ENCODE results near the gene NELL1.

Gene NELL1

DNA sequence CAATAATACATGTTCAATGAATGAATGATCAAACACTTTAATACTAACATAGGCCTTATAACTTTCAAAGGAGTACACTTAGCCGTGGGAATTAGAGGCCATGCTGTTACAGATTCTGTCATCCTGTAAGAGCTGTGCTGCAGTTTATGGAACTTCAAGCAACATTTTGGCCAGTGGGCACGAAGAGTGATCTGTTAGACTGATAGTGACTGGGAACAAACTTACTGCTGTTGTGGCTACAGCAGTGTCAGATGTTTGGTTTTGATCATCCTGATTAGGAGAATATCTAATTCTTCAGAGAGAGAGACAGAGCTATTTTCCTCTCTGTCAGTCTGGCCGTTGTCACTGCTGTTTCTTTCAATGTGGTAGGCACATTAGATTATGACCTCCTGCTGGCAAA lies 348.9 kb downstream of the NELL1 start:
- ATAC-seq (no peak), DNase-seq (no peak)
- no peaks in the 10 kb centered on the region for H3K27me3 Mint-ChIP-seq
- peaks cover 0 to 11% of the 10 kb centered on the region in 2 donors for H3K9me3 Mint-ChIP-seq
- no peaks in the 10 kb centered on the region for H3K4me1 Mint-ChIP-seq
- no peak overlapping the region for H3K27ac Mint-ChIP-seq
- no peak overlapping the region for H3K4me3 Mint-ChIP-seq

DNA sequence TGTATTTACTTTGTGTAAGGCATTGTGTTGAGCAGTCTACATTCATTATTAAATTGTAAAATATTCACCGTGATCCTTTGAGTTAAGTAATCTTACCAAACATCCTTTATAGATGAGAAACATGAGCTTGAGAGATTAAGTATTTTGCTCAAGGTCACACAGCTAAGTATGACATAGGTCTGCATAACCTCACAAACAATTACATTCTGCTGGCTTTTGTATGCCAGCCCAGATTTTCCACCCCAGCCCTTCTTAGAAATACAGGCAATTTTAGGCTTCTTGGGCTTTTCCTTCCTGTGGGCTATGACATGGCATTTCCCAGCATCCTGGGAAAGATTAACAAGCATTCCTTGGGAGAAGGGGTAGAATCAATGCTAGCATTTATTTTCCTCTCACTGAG lies 357.3 kb downstream of the NELL1 start:
- DNase-seq (no peak), ATAC-seq (no peak)
- no peaks in the 10 kb centered on the region for H3K4me1 Mint-ChIP-seq
- H3K27me3 Mint-ChIP-seq, result no peaks in the 10 kb centered on the region
- peaks cover 5 to 7% of the 10 kb centered on the region in 2 donors for H3K9me3 Mint-ChIP-seq
- H3K4me3 Mint-ChIP-seq, result no peak overlapping the region
- no peak overlapping the region for H3K27ac Mint-ChIP-seq

DNA sequence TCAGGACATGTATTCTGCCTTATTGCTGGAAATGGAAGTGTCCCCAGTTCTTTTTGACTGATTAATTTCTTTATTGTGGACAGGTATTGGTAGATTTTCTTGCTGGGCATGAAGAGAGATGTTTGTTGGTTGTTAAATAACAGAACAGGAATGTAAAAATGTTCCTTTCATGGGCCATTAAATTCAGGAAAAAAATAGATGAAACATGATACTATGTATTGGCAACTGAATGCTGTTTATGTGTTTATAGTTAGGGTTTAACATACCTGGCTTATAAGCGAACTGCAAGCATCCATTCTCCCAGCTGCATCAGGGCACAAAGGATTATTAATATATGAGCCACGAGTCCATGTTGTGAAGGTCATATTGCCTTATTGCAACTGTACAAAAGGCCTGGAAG lies 368.5 kb downstream of the NELL1 start:
- H3K4me3 Mint-ChIP-seq, result no peak overlapping the region
- H3K9me3 Mint-ChIP-seq, result peaks cover 15 to 19% of the 10 kb centered on the region in 2 donors
- no peaks in the 10 kb centered on the region for H3K4me1 Mint-ChIP-seq
- no peak for ATAC-seq
- H3K27ac Mint-ChIP-seq, result no peak overlapping the region
- DNase-seq, result no peak
- H3K27me3 Mint-ChIP-seq, result no peaks in the 10 kb centered on the region

DNA sequence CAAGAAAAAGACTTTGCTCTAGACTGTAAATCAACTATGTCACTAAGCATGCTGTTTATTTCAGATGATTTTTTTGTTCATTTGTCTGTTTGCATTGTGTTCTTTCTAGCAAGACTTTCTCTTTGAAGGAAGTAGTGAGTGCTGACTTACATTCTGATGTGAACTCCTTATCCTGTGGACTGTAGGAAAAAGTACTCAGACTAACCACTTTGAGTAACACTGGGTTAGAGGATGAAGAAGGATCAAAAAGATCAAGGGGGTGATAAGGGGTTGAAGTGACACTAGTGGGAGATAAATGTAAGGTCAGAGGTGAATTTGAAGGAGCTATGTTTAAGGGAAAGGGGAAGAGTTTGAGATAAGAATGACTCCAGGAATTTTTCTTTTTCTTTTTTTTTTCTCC lies 369.4 kb downstream of the NELL1 start:
- Mint-ChIP-seq H3K27ac (no peak overlapping the region), H3K4me3 (no peak overlapping the region), H3K4me1 (no peaks in the 10 kb centered on the region), H3K9me3 (peaks cover 15 to 19% of the 10 kb centered on the region in 2 donors), H3K27me3 (no peaks in the 10 kb centered on the region)
- ATAC-seq (no peak), DNase-seq (no peak)

DNA sequence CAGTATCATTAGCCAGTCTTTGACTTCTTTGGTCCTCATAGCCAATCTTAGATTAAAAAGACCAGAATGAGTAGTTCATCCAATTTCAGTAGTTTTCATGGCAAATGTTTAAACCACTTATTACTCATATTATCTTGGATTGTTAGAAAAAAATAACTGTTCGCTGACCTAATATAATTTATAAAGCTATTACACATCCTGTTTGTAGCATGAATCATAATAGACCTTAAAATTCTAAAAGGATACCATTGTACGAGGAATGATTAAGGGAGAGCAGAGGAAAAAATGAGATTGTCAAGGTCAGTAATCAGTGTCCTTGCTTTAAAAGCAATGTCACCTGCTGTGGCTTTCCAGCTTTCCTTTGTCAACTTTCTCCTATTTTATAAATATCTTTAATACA lies 371.2 kb downstream of the NELL1 start:
- no peaks in the 10 kb centered on the region for H3K27me3 Mint-ChIP-seq
- ATAC-seq, result no peak
- no peak overlapping the region for H3K27ac Mint-ChIP-seq
- no peak overlapping the region for H3K4me3 Mint-ChIP-seq
- H3K9me3 Mint-ChIP-seq, result peaks cover 7 to 8% of the 10 kb centered on the region in 2 donors
- H3K4me1 Mint-ChIP-seq, result no peaks in the 10 kb centered on the region
- no peak for DNase-seq

DNA sequence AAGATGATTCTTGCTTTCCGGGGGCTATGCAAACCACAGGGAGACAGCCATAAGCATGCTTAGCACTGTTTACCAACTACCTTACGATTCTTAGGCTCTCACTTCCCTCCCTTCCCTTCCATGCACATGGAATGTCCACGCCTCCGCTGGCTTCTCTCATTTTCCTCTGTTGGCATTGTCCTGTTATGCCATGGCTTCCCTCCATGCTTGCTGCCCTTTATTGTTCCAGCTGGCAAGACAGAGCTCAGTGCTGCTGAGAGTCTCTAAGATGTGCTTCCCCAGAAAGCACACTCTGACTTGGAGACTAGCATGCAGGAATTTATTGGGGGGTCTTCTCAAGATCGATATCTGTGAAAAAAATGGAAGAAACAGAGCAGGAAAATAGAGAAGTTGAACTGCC lies 379.2 kb downstream of the NELL1 start:
- no peaks in the 10 kb centered on the region for H3K27me3 Mint-ChIP-seq
- H3K4me3 Mint-ChIP-seq, result no peak overlapping the region
- H3K9me3 Mint-ChIP-seq, result peaks cover 0 to 11% of the 10 kb centered on the region in 2 donors
- H3K4me1 Mint-ChIP-seq, result no peaks in the 10 kb centered on the region
- no peak for ATAC-seq
- no peak overlapping the region for H3K27ac Mint-ChIP-seq
- DNase-seq, result no peak

DNA sequence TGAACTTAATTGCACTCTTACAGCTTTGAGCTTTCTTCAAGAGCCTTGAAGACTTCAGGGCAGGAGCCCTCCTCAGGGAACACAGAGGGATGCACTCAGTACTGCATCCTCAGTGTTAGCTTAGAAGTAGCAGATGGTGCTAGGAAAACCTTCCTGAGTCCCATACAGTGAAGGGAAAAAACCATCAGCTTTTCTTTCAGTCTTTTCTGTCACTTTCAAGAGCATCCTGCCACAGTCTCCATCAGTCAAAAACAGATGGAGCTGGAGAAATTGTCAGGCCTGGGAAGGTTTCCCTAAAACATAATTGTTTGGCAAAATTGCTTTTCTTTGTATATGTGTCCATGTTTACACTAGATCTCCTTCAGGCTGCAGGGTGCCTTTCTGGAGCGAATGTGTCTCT lies 384.1 kb downstream of the NELL1 start:
- no peak for ATAC-seq
- no peak for DNase-seq
- Mint-ChIP-seq H3K4me3 (no peak overlapping the region), H3K27ac (no peak overlapping the region), H3K9me3 (peaks cover 0 to 11% of the 10 kb centered on the region in 2 donors), H3K4me1 (no peaks in the 10 kb centered on the region), H3K27me3 (no peaks in the 10 kb centered on the region)

DNA sequence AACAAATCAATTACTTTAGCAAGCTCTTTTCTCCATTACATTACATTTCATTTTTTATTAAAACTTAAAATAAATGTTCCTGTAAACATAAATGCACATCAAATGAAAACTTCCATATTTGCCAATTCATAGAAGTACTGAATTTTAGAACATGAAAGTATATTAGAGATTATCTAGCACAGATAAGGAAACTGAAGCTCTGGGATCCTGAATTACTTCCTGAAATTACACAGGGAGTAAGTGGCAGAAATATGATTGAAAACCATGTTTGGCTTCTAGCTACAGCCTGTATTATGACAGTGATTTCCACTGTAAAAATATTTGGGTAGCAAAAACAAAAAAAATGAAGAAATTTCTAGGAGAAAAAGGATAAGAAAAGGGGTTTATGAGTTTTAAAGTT lies 387.3 kb downstream of the NELL1 start:
- no peak for DNase-seq
- Mint-ChIP-seq H3K4me3 (no peak overlapping the region), H3K4me1 (no peaks in the 10 kb centered on the region), H3K27me3 (no peaks in the 10 kb centered on the region), H3K9me3 (peaks cover 0 to 8% of the 10 kb centered on the region in 2 donors), H3K27ac (no peak overlapping the region)
- ATAC-seq, result no peak

DNA sequence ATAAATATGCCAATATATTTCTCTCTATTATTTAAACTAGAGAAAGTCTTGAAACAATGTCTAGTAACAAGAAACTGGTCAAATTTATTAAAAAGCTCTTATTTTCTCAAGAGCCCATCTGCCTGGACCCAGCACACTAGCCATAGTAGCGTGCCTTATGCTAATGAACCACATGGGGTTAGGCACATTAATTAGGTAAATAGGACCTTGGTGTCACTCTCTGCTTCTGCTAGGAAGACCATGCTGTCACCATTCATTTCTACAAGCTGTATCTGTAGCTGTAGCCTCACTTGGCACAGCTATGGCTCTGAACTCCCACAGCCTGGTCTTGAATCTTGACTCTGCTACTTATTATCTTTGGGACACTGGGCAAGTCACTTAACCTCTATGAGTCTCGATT lies 390.5 kb downstream of the NELL1 start:
- DNase-seq (no peak), ATAC-seq (no peak)
- H3K27ac Mint-ChIP-seq, result no peak overlapping the region
- peaks cover 0 to 7% of the 10 kb centered on the region in 2 donors for H3K9me3 Mint-ChIP-seq
- H3K4me1 Mint-ChIP-seq, result no peaks in the 10 kb centered on the region
- no peaks in the 10 kb centered on the region for H3K27me3 Mint-ChIP-seq
- no peak overlapping the region for H3K4me3 Mint-ChIP-seq

DNA sequence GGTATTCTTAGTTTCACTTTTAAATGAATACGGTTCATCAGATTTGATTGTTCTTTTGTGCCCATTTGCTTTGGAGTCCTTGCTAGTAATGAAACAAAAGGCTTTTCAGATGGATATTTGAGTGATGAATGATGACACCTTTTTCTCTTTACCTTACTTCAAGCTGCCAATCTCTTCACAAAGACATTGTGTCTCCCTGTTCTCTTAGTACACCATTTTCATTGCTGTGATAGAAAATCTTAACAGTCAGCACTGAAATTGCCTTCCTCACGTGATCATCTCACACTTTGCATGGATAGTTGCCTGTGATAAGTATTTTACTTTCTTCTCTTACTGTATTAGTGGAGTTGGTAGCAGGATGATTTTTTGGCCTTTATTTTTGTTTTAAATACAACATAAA lies 396.6 kb downstream of the NELL1 start:
- ATAC-seq, result no peak
- no peaks in the 10 kb centered on the region for H3K4me1 Mint-ChIP-seq
- H3K9me3 Mint-ChIP-seq, result peaks cover 0 to 7% of the 10 kb centered on the region in 2 donors
- H3K27me3 Mint-ChIP-seq, result no peaks in the 10 kb centered on the region
- DNase-seq, result no peak
- H3K4me3 Mint-ChIP-seq, result no peak overlapping the region
- H3K27ac Mint-ChIP-seq, result no peak overlapping the region

DNA sequence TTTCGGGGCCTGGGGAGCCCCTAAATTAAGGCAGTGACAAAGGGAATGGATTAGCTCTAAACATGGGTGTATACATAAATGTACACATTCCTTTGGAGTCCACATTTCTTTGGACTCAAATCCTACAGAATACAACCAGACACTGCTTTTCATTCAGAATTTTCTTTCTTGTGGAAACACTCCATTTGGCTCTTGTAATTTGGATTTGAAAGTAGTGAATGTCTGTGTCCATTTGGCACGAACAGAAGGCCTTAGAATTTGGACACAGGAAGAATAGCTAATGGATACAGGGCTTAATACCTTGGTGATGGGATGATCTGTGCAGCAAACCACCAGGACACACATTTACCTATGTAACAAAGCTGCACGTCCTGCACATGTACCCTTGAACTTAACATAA lies 399.5 kb downstream of the NELL1 start:
- ATAC-seq (no peak), DNase-seq (no peak)
- Mint-ChIP-seq H3K9me3 (no peaks in the 10 kb centered on the region), H3K27ac (no peak overlapping the region), H3K27me3 (no peaks in the 10 kb centered on the region), H3K4me3 (no peak overlapping the region), H3K4me1 (no peaks in the 10 kb centered on the region)

DNA sequence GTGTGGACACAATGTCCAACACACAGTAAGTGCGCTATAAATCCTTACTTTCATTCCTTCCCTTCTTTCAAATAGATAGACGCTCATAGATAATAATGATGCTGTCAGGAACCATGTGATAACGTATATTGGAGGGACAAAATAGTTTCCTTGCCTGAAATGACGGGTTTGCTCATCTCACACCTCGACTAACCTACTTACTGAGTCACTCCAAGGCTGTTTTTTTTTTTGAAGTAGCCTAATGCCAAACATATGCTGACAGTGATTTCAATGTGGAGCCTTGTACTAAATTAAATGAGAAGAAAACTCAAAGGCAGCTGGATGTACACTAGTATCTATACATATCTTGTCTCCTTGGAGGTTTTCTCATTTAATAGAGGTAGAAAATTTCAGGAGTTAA lies 400.5 kb downstream of the NELL1 start:
- Mint-ChIP-seq H3K4me3 (no peak overlapping the region), H3K4me1 (no peaks in the 10 kb centered on the region), H3K9me3 (no peaks in the 10 kb centered on the region), H3K27ac (no peak overlapping the region), H3K27me3 (no peaks in the 10 kb centered on the region)
- no peak for ATAC-seq
- DNase-seq, result no peak

DNA sequence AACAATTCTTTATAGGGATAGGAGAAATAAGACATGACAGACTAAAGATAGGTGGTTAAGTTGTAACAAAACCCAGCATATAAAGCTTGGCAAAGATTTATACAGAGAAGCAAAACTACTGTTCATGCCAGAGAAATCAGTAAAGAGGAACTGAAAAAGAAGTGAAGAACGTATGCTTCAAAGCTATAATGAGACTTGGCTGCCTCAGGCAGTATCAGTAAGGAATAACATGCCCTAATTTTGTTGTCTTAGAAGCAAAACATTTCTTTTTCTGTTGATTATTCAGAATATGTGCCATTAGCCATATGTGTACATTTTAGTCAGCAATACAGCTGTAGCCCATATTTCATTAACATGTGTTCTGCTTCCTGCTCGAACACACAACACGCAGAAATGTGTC lies 403.2 kb downstream of the NELL1 start:
- H3K4me3 Mint-ChIP-seq, result no peak overlapping the region
- H3K27me3 Mint-ChIP-seq, result no peaks in the 10 kb centered on the region
- DNase-seq (no peak), ATAC-seq (no peak)
- no peaks in the 10 kb centered on the region for H3K9me3 Mint-ChIP-seq
- no peaks in the 10 kb centered on the region for H3K4me1 Mint-ChIP-seq
- H3K27ac Mint-ChIP-seq, result no peak overlapping the region

DNA sequence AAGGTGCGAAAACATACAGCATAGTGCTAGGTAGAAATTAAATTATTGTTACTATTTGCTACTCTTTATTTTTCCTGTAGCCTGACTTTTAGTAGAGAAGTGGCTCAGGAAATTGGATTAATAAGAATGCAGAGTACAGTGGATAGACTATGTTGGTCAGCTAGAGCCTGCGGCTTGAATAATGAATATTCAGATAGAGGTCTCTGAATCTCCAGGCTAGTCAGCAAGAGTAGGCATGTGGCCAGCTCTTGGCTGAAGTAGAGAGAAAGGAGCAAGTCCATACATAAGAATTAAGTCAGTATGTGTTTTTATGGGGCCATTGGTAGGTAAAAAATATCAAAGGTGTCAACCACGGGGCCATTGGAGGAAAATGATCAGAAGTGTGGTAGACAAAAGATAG lies 413.5 kb downstream of the NELL1 start:
- Mint-ChIP-seq H3K27ac (no peak overlapping the region), H3K4me3 (no peak overlapping the region), H3K9me3 (no peaks in the 10 kb centered on the region), H3K27me3 (no peaks in the 10 kb centered on the region), H3K4me1 (no peaks in the 10 kb centered on the region)
- ATAC-seq, result no peak
- DNase-seq, result no peak

DNA sequence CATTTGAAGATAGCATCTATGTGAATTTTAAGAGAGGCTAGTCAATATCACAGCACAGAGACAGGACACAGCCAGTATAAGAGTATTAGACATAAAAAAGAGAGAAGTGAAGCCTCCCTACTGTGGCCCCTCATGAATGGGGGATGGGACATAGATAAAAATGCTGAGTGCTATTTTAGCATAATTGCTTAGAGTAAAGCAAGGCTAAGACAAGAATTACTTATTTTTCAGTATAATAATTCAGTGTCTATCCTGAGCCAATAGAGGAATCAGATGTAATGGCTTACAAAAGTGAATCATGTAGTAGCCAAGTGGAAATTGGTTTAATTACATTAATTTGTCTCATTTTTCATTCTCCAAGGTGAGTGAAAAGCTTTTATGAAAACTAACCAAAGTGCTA lies 419.5 kb downstream of the NELL1 start:
- DNase-seq (no peak), ATAC-seq (no peak)
- Mint-ChIP-seq H3K27me3 (no peaks in the 10 kb centered on the region), H3K4me1 (no peaks in the 10 kb centered on the region), H3K4me3 (no peak overlapping the region), H3K27ac (no peak overlapping the region), H3K9me3 (peaks cover 5 to 18% of the 10 kb centered on the region in 2 donors)

DNA sequence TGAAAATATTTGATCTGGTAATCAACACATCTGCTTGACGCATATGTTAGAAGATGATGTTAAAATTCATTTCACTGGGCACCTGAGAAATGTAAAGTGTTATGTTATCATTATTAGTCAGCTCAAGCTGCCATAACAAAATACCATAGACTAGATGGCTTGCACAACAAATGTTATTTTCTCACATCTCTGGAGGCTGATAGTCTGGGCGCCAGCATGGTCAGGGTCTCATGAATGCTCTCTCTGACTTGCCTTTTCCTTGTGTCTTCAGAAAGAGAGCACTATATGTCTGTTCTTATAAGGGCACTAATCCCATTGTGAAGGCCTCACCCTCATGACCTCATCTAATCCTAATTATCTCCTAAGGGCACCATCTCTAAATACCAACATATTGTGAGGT lies 435.3 kb downstream of the NELL1 start:
- H3K9me3 Mint-ChIP-seq, result peaks cover 6 to 7% of the 10 kb centered on the region in 2 donors
- DNase-seq (no peak), ATAC-seq (no peak)
- no peaks in the 10 kb centered on the region for H3K27me3 Mint-ChIP-seq
- no peaks in the 10 kb centered on the region for H3K4me1 Mint-ChIP-seq
- H3K4me3 Mint-ChIP-seq, result no peak overlapping the region
- H3K27ac Mint-ChIP-seq, result no peak overlapping the region

DNA sequence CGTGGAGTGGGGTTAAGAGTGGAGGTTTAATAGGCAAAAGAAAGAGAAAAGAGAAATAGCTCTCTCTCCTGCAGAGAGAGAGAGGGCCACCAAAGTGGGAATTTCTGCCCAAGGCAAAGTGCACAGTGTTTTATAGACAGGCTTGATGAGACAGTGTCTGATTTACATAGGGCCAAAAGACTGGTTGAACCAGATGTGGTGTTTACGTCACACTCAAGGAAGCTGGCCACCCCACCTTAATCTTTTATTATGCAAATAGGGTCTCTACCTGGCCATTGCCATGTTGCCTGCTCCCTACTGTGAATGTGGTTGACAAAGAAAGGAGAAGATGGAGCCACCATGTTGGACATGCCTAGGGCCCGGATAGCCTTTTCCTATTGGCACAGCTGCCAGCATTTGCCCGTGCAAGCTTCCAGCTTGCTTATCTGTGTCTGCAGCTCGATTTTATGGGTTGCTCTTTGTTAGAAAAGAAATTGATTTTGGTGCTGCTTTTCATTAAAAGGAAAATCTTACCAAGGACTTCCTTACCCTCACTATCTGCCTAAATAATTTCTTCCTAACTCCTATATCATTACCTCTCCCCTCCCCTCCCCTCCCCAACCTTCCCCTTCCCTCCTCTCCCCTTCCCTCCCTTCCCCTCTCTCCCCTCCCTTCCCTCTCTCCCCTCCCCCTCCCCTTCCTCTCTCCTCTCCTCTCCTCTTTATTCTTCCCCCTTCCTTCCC lies 436.0 kb downstream of the NELL1 start:
- Mint-ChIP-seq H3K27me3 (no peaks in the 10 kb centered on the region), H3K27ac (no peak overlapping the region), H3K4me1 (no peaks in the 10 kb centered on the region), H3K4me3 (no peak overlapping the region), H3K9me3 (peaks cover 6 to 7% of the 10 kb centered on the region in 2 donors)
- no peak for DNase-seq
- no peak for ATAC-seq
